SIG-M5 (cell line): ENCODE results near the gene THBS4.

Experiments
- DNase-seq: peaks from one replicate; lab custom pipeline; 2025; lab: John Stamatoyannopoulos, UW

Gene THBS4

GRCh38 chr5:80116465-80116864 is 81.3 kb downstream of the THBS4 start:
- no peak for DNase-seq

DNA sequence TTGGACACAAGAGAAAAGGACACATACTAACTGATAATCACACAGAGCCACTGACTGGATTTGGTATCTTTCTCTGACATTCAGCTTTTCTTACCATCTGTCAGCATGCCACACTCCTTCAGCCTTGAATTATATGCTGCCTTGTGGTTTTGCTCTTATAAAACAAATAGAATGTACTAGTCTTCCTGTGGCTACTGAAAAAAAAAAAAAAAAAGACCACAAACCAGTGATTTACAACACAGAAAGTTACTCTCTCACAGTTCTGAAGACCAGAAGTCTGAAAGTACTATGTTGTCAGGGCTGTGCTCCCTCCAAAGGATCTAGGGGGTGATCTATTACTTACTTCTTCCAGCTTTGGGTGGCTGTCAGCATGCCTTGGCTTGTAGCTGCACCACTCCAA is 82.3 kb downstream of the THBS4 start:
- DNase-seq: no peak

- no peak for DNase-seq
Observed at GRCh38 chr5:80119372-80119771, 84.2 kb downstream of the THBS4 start.

DNA sequence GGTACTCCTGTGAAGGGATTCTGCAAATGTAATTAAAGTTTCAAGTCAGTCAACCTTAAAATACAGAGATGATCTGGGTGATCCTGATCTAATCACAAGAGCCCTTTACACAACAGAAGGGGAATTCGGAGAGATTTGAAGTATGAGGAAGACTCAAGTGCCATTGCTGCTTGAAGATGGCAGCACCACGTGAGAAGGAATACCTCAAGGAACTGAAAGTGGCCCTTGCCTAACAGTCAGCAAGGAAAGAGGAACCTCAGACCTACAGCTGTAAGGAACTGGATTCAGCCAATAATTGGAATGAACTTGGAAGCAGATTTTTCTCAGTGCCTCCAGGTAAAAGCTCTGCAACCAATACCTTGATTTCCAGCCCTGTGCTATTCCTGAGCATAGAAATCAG is 87.4 kb downstream of the THBS4 start:
- DNase-seq: peak; percentile 68

- DNase-seq: no peak
Observed at GRCh38 chr5:80124121-80124918, 89.2 kb downstream of the THBS4 start.

- DNase-seq: peak; percentile 69
Observed at GRCh38 chr5:80125022-80125961, 90.1 kb downstream of the THBS4 start.

DNA sequence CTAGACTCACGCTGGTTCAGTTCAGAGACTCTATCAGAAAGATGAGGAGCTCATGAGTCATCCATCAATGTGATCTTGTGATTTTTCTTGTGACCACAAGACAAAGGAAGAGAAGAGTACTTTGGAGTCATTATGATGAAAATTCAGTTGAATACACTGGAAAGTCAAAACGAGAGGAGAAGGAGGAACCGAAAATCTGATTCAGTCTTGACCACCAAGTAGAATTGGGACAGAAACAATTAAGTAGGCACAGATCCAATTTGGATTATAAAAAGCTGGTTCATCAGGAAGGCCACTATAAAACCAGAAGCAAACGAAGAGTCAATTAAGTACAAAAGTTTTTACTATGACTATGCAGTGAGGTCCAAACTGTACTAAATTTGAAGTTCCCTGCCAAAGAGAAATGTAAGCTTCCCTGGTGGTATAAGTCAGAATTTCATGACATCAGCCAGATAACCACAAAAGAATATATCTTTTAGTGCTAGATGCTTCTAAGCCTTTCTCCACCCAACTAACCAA is 90.9 kb downstream of the THBS4 start:
- peak; percentile 95 for DNase-seq

DNA sequence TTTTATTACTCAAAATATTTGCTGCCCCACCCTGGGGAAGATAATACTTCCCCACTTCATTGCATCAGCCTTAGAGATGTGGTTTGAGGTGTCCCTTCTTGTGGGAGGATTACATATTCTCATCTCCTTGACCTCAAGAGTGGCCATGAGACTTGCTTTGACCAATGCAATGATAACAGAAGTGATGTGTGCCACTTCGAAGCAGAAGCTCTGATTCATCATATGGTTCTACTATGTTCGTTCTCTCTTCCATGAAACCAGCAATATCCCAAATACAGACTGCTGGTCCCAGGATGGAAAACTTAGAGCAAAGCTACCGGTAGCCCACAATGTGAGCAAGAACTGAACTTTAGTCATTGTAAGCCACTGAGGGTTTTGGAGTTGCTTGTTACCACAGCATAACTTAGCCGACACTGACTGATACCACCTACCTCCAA is 92.0 kb downstream of the THBS4 start:
- no peak for DNase-seq

GRCh38 chr5:80128141-80128540 is 93.0 kb downstream of the THBS4 start:
- no peak for DNase-seq

GRCh38 chr5:80129146-80129545 is 94.0 kb downstream of the THBS4 start:
- no peak for DNase-seq
